Measurements from ENCODE around the gene CDC42BPG. TPM values are rescaled to one million over a fixed set of nuclear protein-coding genes. Genes with fewer than 3 reads are reported as not detected.

CDC42BPG gene
- total and polyA plus RNA-seq, 10 of the 15 experiments (the other 5 are each of a cell fraction or from before 2014, with no cell fraction given) = 0.02 to 1.3 (median 0.09) TPM; not detected in 1

- intact Hi-C loops (cut with micrococcal nuclease; ENCODE audit: unreplicated experiment) = loop anchor here (2.0 to 10.0 kb wide), 3 partner anchors 18 to 838 kb away; partner anchors contain the start of genes KAT5 and MAP3K11
- no peak for ATAC-seq
- no peak overlapping the region for H2AFZ ChIP-seq (ENCODE audit: control insufficient read depth, low read depth, low read length)
- ChIA-PET RAD21 (ENCODE audit: unreplicated experiment) (interaction anchor here (0.7 to 12.5 kb wide), 4 partner anchors 11 to 137 kb away, joined by 3 to 253 read pairs (median 112); partner anchors contain the start of gene ARL2), SMC1A (ENCODE audit: uncharacterized antibody, unreplicated experiment) (interaction anchor here (11.5 kb wide), 2 partner anchors 15 to 26 kb away, joined by 226 to 227 read pairs; no protein-coding TSS in a partner anchor), POLR2A (interaction anchor here (0.6 to 19.9 kb wide), 3 partner anchors 11 to 1180 kb away, joined by 6 to 620 read pairs (median 19); no protein-coding TSS in a partner anchor), CTCF (interaction anchor here (1.2 to 30.0 kb wide), 7 partner anchors 11 to 234 kb away, joined by 3 to 1208 read pairs (median 3); partner anchors contain the start of gene CDC42BPG)
- TSS peak; percentile 56 for BruUV-seq (replicated peaks)
- H3K9me3 ChIP-seq (replicated peaks; ENCODE audit: control insufficient read depth, insufficient read depth, low read length) = no peaks in the 10 kb centered on the region
- no peak for FAIRE-seq
- in situ Hi-C loops (cut with MboI) = no loop called here
- peaks cover 0 to 12% of the 10 kb centered on the region in 2 experiments; a peak in 3 of 4 replicates for H3K36me3 ChIP-seq (ENCODE audit: control insufficient read depth in 2 of 2, insufficient read depth in 2 of 2, low read length in 1 of 2)
- no peaks in the 10 kb centered on the region for H3K27me3 ChIP-seq (replicated peaks in 1 of 2; ENCODE audit: control insufficient read depth in 2 of 2, insufficient read depth in 2 of 2, low read length in 1 of 2)
- H4K20me1 ChIP-seq (ENCODE audit: control insufficient read depth, insufficient read depth) = peaks cover 3% of the 10 kb centered on the region; the same call in 1 of the 2 replicates
- H3K4me2 ChIP-seq (ENCODE audit: control insufficient read depth, insufficient read depth) = peak overlapping the region; percentile 92
- DNase-seq (ENCODE audit: low read depth, low spot score) = no peak
- peaks cover 45% of the 10 kb centered on the region for H3K4me1 ChIP-seq (ENCODE audit: control insufficient read depth, insufficient read depth, low read length)
- peak overlapping the region; percentile 88 for H3K9ac ChIP-seq (ENCODE audit: control insufficient read depth, insufficient read depth, low read length)
- WGBS (ENCODE audit: insufficient coverage, insufficient replicate concordance, low lambda C conversion rate, missing lambda C conversion rate) = 2% methylated on average over 14 of the region's 14 CpGs
- 0 out of 2 replicates have a peak, but pooled peaks have one; percentile 6 for TF ChIP-seq SIN3A (IDR thresholded peaks at IDR 0.05; ENCODE audit: low read depth, low read length)
- no peak for TF ChIP-seq CHD2 (IDR thresholded peaks at IDR 0.05; ENCODE audit: borderline replicate concordance, low read depth, low read length)
- TF ChIP-seq POLR2AphosphoS5 (IDR thresholded peaks at IDR 0.05; ENCODE audit: low read length) = 0 out of 2 replicates have a peak, but pooled peaks have one; percentile 18
- no peak for TF ChIP-seq RFX5 (IDR thresholded peaks at IDR 0.05; ENCODE audit: low read depth, low read length)
- peak; percentile 54 for TF ChIP-seq POLR2A (IDR thresholded peaks at IDR 0.05; ENCODE audit: low read depth, low read length)
- peak overlapping the region; percentile 89 for H3K4me3 ChIP-seq
- H3K79me2 ChIP-seq (ENCODE audit: control insufficient read depth, insufficient read depth, low read length) = peaks cover 71% of the 10 kb centered on the region
- peak overlapping the region; percentile 84 for H3K27ac ChIP-seq (ENCODE audit: control insufficient read depth, insufficient read depth)
Observed at GRCh38 chr11:64876835-64877341, 32.4 kb upstream of the CDC42BPG start.

GRCh38 chr11:64876229-64876750, 31.8 kb upstream of the CDC42BPG start:
- 2% methylated on average over 11 of the region's 11 CpGs for WGBS (ENCODE audit: insufficient coverage, insufficient replicate concordance, low lambda C conversion rate, missing lambda C conversion rate)

More at GRCh38 chr11:64876229-64876750, 31.8 kb upstream of the CDC42BPG start:
- in situ Hi-C loops (cut with MboI) = no loop called here
- ATAC-seq = no peak
- Histone ChIP-seq H3K27ac (ENCODE audit: control insufficient read depth, insufficient read depth) (peak overlapping the region; percentile 84), H3K4me3 (peak overlapping the region; percentile 89), H3K4me1 (ENCODE audit: control insufficient read depth, insufficient read depth, low read length) (peaks cover 46% of the 10 kb centered on the region), H3K79me2 (ENCODE audit: control insufficient read depth, insufficient read depth, low read length) (peaks cover 77% of the 10 kb centered on the region), H3K9ac (ENCODE audit: control insufficient read depth, insufficient read depth, low read length) (peak overlapping the region; percentile 88), H3K4me2 (ENCODE audit: control insufficient read depth, insufficient read depth) (peak overlapping the region; percentile 92), H3K27me3 (replicated peaks in 1 of 2; ENCODE audit: control insufficient read depth in 2 of 2, insufficient read depth in 2 of 2, low read length in 1 of 2) (no peaks in the 10 kb centered on the region), H4K20me1 (ENCODE audit: control insufficient read depth, insufficient read depth) (peaks cover 3% of the 10 kb centered on the region; the same call in 1 of the 2 replicates), H3K9me3 (replicated peaks; ENCODE audit: control insufficient read depth, insufficient read depth, low read length) (no peaks in the 10 kb centered on the region), H3K36me3 (ENCODE audit: control insufficient read depth in 2 of 2, insufficient read depth in 2 of 2, low read length in 1 of 2) (peaks cover 0 to 14% of the 10 kb centered on the region in 2 experiments), H2AFZ (ENCODE audit: control insufficient read depth, low read depth, low read length) (no peak overlapping the region)
- SMC1A ChIA-PET (ENCODE audit: uncharacterized antibody, unreplicated experiment) = interaction anchor here (1.1 to 11.5 kb wide), 3 partner anchors 11 to 25 kb away, joined by 4 to 227 read pairs (median 226); no protein-coding TSS in a partner anchor
- intact Hi-C loops (cut with micrococcal nuclease; ENCODE audit: unreplicated experiment) = loop anchor here (2.0 to 10.0 kb wide), 3 partner anchors 17 to 839 kb away; partner anchors contain the start of genes KAT5 and MAP3K11
- no TSS peak for BruUV-seq (replicated peaks)
- FAIRE-seq = no peak
- RAD21 ChIA-PET (ENCODE audit: unreplicated experiment) = interaction anchor here (0.9 to 12.5 kb wide), 4 partner anchors 11 to 26 kb away, joined by 3 to 253 read pairs (median 112); no protein-coding TSS in a partner anchor
- DNase-seq (ENCODE audit: low read depth, low spot score) = no peak
- POLR2A ChIA-PET = interaction anchor here (0.6 to 19.9 kb wide), 2 partner anchors 18 to 1180 kb away, joined by 6 to 620 read pairs; no protein-coding TSS in a partner anchor
- TF ChIP-seq POLR2AphosphoS5 (IDR thresholded peaks at IDR 0.05; ENCODE audit: low read length) = 0 out of 2 replicates have a peak, but pooled peaks have one; percentile 28
- TF ChIP-seq RUNX3 (IDR thresholded peaks at IDR 0.05; ENCODE audit: low read length) = no peak
- TF ChIP-seq CHD4 (IDR thresholded peaks at IDR 0.05) = no peak
- TF ChIP-seq DPF2 (IDR thresholded peaks at IDR 0.05) = 0 out of 2 replicates have a peak, but pooled peaks have one; percentile 11
- TF ChIP-seq BACH1 (IDR thresholded peaks at IDR 0.05; ENCODE audit: borderline replicate concordance) = 0 out of 2 replicates have a peak, but pooled peaks have one; percentile 11
- peak; percentile 24; the same call in 1 of the 2 replicates for TF ChIP-seq POLR2A (IDR thresholded peaks at IDR 0.05; ENCODE audit: low read depth, low read length)
- CTCF ChIA-PET = interaction anchor here (1.2 to 30.0 kb wide), 7 partner anchors 12 to 234 kb away, joined by 3 to 1208 read pairs (median 3); partner anchors contain the start of gene CDC42BPG
